Parietal lobe (tissue), 2 donors: ENCODE measurements around the gene SHROOM1. TPM values are rescaled to one million over a fixed set of nuclear protein-coding genes. Genes with fewer than 3 reads are reported as not detected.

Source experiments
- small RNA-seq: library from RNA; depleted of rRNA; stranded (forward); fragments of <200 nt; gene quantifications from one replicate; pipeline ENCODE3, GENCODE V24; 2014; ENCODE audit warnings: low replicate concordance
- total RNA-seq: library from RNA; depleted of rRNA; stranded (reverse); fragments of >200 nt; gene quantifications from one replicate; pipeline ENCODE4 v1.2.3, GENCODE V29; 2014

Gene SHROOM1, protein sequence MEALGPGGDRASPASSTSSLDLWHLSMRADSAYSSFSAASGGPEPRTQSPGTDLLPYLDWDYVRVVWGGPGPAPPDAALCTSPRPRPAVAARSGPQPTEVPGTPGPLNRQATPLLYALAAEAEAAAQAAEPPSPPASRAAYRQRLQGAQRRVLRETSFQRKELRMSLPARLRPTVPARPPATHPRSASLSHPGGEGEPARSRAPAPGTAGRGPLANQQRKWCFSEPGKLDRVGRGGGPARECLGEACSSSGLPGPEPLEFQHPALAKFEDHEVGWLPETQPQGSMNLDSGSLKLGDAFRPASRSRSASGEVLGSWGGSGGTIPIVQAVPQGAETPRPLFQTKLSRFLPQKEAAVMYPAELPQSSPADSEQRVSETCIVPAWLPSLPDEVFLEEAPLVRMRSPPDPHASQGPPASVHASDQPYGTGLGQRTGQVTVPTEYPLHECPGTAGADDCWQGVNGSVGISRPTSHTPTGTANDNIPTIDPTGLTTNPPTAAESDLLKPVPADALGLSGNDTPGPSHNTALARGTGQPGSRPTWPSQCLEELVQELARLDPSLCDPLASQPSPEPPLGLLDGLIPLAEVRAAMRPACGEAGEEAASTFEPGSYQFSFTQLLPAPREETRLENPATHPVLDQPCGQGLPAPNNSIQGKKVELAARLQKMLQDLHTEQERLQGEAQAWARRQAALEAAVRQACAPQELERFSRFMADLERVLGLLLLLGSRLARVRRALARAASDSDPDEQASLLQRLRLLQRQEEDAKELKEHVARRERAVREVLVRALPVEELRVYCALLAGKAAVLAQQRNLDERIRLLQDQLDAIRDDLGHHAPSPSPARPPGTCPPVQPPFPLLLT
- total RNA-seq, result 0.94 TPM

DNA sequence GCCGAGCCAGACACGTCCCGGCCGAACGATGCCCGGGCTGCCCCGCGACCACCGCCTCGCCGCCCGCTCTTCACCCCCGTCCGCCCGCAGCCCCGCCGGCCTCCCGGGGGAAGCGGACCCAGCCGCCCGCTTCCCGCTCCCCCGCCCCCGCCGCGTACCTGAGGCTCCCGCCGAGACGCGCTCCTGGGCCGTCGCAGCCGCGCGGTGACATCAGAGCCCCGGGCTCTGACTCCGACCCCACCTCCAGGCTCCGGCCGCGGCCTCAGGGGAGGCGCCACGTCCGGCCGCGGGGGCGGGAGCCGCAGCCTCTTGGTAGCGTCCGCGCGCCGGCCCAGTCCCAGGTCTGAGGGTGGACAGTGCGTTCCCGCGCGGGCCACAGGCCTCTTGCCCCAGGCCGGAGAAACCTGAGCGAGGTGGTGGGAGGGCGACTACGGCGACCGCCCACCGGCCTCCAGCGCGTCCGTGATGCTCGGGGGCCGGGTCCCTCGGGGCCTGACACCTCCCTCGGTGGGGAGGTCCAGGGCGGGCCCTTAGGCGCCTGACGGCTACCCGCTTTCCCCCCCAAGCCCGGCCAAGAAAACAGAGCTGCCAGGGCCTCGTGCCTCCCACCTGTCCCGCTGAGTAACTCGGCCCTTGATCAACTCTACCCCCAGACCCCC, at the start of gene SHROOM1:
TSS of gene SHROOM1 (minus strand) at position 212 of the 659 bp plus-strand sequence. CDS start 4,507 bp downstream, outside the sequence.

DNA sequence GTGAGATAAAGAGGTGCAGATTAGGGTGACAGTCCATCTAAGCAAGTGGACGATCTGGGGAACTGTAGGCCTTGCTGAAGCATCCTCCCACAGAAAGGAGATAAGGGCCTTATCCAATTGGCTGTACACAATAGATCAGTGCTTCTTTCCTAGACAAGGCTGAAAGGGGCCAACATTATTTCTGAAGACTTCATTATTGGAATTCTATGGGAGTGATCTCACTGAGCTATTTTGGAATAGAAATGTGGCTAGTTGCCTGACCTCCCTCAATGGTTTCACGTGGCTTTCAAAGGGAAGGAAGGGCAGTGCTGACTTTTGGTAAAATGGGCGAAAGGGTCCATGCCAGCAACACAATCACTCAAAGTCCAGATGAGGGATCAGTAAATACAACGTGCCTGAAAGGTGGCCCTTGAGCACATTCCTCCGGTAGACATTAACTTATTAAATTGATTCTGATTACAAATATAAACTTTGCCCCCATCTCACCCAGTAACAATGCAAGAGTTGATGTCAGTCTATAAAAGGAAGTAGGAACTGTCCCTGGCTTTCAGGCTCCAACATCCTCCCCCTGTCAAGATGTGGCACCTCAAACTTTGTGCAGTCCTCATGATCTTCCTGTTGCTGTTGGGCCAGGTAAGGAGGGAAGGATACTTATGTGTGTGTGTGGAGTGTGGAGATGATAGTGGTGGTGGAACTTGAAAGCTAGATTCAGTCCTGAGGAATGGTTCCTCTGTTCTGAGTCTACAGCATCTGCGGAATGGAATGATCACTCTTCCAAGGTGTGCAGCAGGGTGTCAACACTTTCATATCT, 42.9 kb upstream of the SHROOM1 start, which contains the start of gene LEAP2:
TSS of gene LEAP2 (plus strand) at position 550 of the 811 bp plus-strand sequence. CDS start at position 577, 27 bp downstream.

DNA sequence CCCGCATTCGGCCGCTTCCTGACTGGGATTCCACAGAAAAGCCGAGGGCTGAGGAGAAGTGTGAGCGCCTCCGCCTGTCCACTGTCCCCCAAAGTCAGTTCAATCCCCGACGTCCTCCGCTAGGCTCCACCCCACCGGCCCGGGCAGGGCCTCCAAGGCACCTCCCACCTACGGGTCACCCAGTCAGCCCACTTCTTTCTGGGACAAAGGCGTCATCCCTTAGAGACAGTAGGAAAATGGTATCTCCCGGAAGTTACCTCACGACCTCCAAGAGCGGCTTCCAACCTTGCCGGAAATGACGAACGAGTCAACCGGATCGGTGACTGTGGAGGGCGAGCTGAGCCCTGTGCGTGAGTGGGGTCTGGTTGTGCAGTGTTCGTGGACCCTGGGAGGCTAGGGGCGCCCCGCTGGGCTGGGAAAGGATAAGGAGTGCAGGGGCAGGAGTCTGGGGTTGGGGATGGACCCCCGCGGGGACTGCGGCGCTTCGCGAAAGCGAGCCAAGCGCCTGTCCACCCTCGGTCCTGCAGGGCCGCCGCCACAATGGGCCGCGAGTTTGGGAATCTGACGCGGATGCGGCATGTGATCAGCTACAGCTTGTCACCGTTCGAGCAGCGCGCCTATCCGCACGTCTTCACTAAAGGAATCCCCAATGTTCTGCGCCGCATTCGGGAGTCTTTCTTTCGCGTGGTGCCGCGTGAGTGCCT, 36.0 kb upstream of the SHROOM1 start, which contains the start of the genes GDF9 and UQCRQ:
TSS of gene GDF9 (minus strand) at position 128 of the 704 bp plus-strand sequence. CDS start 1,936 bp downstream, outside the sequence.
TSS of gene UQCRQ (plus strand) at position 301 of the 704 bp plus-strand sequence. CDS start at position 541, 240 bp downstream.

DNA sequence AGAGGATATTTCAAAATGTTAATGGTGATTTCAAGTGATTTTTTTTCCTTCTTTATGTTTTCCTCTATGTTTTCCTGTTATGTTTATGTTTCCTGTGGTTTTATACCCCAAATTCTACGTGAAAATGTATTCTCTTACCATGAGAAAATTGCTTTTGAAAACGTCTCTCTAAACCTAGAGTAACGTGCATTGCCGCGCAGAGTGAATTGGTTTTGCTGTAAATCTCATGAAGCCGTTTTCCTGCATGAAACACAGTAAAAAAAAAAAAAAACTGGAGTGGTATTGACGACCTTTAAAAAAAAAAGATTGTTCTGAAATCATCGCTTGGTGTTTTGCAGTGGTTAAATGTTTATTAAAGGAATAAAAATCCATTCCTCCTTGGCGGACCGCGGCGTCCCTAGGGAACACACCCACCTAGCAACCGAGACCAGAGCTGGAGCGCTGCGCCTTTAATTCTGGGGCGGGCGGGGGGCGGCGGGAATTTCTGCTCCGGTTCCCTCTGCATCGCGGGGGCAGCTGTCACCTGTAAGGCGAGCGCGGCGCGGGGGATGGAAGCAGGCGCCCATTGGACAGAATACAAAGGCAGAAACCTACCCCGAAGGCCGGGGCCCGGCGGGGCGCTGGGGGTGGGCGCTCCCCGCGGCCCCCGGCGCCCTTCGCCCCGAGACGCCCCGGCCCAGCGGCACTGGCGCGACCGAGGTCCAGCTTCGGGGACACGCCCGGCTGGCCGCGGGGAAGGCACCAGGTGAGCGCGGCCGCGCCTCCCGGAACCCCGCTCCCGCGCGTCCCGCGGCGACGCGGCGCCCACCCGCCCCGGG, 17.5 kb downstream of the SHROOM1 start, which contains the start of gene SOWAHA:
TSS of gene SOWAHA (plus strand) at position 522 of the 818 bp plus-strand sequence. CDS start 320 bp downstream, outside the sequence.

DNA sequence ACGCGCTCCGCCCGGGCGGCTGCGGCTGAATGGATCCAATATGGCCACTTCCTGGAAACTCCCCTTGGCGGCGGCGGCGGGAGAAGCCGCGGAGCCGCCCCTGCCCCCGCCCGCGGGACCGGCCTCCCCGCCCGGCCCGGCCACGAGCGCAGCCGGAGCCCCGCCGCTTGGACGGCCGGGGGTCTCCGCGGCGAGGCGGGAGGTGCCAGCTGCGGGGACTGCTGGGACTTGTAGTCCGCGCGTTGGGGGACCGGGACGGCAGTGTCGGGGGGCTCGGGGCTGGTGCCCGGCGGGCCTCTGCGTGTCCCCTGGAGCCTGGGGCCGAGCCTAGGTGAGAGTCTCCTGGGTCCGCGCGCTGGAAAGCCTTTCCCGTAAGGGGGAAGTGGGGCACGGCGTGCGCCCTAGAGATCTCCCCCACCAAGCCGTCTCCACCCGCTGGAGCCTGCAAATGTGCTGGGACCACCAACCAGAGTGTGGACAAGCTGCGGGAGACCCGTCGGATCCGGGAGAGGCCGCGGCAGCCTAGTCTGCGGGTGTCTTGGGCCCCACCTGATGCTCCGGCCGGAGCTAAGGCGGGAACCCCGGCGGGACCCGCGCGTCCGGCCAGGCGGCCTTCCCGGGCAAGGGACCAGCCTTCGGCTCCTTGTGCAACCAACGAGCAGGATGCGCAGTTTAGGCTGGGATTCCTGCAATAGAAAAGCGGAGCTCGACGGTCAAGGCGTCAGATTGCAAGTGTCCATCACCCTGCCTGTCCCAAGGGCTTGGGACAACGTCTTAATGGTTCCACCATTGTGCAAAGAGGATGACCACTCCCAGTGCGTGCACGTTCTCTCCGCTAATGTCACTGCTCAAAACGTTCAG, 53.0 kb downstream of the SHROOM1 start, which contains the start of gene SEPTIN8:
TSS of gene SEPTIN8 (minus strand) at position 31 of the 861 bp plus-strand sequence. CDS start 102 bp downstream, outside the sequence.

Small RNA genes within 50 kb of the gene (small RNA-seq; reads per million reads assigned to genes)
- not detected for gene RNA5SP192

Other genes with a start within 250 kb of the SHROOM1 start
- not detected for gene IL13, start 172.5 kb downstream of the SHROOM1 start, total RNA-seq
- not detected for gene IL4, start 156.7 kb downstream of the SHROOM1 start, total RNA-seq
- gene KIF3A, start 93.1 kb downstream of the SHROOM1 start, total RNA-seq, result 98.9 TPM
- gene CCNI2, start 83.2 kb downstream of the SHROOM1 start, total RNA-seq, result 0.94 TPM
- 45.1 TPM for gene SEPTIN8, start 53.4 kb downstream of the SHROOM1 start, total RNA-seq
- 3.1 TPM for gene SOWAHA, start 17.3 kb downstream of the SHROOM1 start, total RNA-seq
- gene GDF9, start 35.8 kb upstream of the SHROOM1 start, total RNA-seq, result 0.94 TPM
- gene UQCRQ, start 36.0 kb upstream of the SHROOM1 start, total RNA-seq, result 93.9 TPM
- gene LEAP2, start 43.0 kb upstream of the SHROOM1 start, total RNA-seq, result 4.7 TPM
- gene AFF4, start 133.0 kb upstream of the SHROOM1 start, total RNA-seq, result 118 TPM
- 16.3 TPM for gene ZCCHC10, start 195.9 kb upstream of the SHROOM1 start, total RNA-seq
- 109 TPM for gene HSPA4, start 221.4 kb upstream of the SHROOM1 start, total RNA-seq